Stimulated activated CD4-positive, alpha-beta T cell treated with anti-CD3 and anti-CD28 coated beads, Interleukin-12 subunit alpha, Interleukin-12 subunit beta, amount 100 ng/mL, for 4 hours (primary cell): ENCODE data around the gene RSU1.

ENCODE experiments used
- DNase-seq: peaks from one replicate; pipeline ENCODE4 v3.0.0-alpha.2; 2020

Gene RSU1

DNA sequence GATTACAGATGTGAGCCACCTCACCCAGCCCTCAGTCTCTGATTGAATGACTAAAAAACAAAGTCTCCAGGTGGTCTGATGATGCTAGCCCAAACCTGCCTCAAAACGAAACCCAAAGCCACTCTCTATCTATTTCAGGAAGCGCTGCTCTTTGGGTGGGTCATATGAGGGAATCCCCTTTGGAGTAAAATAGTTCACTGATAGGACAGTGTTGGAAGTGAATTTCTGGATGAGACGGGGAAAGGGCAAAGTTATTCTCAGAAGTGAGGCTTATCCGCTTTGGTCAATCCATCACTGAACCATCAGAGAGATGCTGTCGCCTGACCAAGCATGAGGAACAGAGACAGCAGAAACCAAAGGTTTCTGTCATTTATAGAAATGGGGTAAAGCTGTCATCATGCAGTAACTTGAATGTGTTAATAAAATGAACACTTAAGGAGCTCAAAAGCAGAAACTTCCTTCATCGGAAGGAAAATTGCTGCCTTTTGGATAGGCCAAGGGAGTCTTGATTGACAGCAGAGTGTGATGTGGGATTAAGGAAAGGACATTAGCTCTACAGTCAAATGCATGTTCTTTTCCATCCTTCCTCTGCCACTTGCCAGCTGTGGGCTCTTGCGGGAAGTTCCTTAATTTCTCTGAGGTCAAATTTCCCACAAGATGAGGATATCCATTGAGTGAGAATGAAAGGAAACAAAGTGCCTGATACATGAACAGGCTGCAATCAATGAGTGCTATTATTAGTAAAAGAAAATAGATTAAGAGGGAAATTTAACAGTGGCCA, 230.7 kb downstream of the RSU1 start:
- no peak for DNase-seq

DNA sequence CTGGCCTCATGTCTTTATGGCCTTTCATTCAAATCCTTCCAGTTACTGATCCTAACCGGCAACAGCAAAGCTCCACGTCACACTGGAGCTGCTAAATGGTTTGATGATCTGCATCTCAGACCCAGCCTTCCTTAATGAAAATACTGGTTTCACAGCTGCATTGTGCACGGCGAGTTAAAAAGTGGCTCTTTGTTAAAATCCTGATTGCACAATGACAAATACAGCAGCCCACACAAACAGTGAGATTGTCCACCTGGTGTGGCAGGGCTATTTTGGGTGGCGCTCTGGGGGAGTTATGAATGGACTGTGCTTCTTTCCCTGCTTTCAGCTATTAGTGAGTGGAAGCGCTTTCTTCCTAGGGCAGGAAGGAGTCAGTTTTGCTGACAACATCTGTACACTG, 232.1 kb downstream of the RSU1 start:
- DNase-seq = no peak

DNA sequence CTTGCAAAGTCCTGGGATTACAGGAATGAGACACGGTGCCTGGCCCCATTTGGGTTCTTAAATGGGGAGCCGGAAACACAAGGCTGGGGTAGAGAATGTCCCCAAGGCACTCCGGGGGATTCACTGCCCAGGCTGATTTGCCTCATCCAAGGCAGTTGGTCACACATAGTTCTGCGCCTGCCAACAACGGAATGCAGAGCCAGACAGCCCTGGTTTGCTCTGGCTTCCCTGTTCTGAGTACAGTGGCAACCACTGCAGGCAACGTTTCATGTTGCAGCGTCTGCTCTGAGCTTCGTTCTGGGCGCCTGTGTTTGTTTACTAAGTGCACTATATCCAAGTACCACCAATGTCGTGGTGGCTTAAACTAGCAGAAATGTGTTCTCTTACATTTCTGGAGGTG, 233.8 kb downstream of the RSU1 start:
- DNase-seq = no peak

DNA sequence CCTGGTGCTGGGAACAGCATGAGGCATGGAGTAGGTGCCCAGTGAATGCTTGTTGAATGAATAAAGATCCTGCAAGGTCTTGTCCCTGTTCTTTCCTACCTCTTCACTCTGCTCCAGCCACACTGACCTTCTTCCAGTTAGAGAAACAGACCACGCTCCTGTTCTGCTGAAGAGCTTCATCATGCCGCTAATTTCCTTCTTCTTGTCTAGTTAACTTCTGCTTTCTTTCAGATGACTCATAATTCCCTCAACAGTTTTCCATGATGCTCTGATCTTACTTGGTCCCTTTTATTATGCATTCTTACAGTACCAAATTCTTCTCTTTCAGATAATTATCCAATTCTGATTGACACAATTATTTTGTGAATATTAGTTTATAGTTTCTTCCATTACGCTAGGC, 236.0 kb downstream of the RSU1 start:
- no peak for DNase-seq

DNA sequence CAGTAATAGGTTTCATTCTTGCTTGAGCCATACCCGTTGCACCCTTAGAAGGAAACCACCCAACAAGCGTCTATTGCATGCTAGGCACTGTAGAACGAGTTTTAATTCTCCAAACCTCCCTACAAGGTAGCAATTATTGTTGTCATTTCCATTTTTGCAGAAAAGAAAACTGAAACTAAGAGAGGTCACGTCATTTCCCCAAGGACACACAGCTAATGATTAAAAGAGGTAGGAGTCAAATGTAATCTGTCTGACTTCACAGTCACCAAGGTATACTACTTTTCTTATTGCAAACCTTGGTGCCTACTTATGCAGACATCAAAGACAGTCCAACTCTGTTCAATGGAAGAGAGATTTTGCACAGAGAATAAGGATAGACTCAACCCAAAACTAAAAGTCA, 246.5 kb downstream of the RSU1 start:
- no peak for DNase-seq

DNA sequence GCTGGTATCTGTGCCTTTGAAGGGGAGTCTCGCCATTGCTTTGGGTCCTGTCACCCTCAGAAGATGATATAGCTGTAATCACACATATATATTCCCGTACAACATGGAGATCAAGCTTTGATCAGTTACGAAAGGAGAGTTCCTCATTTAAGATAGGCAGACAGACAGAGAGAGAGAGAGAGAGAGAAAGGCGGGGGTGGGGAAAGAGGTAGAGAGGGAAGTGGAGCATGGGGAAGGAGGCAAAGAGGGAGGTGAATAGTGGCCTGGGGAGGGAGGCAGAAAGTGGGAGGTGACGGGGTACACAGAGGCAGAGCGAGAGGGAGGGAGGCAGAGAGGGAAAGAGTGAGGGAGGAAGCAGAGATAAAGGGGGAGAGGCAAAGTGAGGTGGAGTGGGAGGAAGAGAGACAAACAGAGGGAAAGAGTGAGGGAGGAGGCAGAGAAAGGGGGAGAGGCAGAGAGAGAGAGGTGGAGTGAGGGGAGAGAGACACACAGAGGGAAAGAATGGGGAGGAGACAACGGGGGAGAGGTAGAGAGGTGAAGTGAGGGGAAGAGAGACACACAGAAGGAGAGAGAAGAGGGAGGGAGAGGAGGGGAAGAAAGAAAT, 250.9 kb downstream of the RSU1 start:
- no peak for DNase-seq

DNA sequence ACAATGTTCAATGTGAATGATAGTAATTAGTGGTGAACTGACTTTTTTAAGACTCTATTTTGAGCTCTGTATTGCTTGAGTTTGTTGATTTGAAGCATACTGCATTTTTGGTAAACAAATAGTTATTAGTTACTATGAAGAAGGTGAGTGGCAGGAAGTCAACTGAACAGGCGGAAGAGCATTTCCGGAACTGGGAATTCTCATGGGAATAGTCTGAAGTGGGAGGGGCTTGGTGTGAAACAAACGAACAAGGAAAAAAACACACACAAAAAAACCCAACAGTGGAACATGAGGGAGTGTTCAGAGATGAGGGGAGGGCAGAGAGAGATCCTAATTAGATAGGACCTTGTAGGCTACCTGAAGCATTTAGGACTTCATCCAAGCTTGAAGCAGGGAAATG, 251.6 kb downstream of the RSU1 start:
- no peak for DNase-seq

DNA sequence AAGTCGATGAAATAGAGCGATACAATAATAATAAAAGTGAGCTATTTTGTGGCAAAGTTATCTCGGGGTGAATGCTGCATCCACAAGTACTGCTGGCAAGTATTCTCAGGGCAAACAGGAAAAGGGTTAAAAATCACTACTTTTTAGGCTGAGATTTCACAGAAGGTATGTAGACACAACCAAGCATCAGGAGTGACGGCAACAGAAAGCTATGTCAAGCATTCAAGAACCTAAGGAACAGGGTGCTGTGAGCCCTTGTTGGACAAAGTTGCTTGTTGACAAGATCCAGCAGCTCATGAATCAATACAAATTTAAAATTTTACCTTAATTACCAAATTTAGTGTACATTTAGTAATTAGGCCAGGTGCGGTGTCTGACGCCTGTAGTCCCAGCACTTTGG, 254.3 kb downstream of the RSU1 start:
- no peak for DNase-seq

DNA sequence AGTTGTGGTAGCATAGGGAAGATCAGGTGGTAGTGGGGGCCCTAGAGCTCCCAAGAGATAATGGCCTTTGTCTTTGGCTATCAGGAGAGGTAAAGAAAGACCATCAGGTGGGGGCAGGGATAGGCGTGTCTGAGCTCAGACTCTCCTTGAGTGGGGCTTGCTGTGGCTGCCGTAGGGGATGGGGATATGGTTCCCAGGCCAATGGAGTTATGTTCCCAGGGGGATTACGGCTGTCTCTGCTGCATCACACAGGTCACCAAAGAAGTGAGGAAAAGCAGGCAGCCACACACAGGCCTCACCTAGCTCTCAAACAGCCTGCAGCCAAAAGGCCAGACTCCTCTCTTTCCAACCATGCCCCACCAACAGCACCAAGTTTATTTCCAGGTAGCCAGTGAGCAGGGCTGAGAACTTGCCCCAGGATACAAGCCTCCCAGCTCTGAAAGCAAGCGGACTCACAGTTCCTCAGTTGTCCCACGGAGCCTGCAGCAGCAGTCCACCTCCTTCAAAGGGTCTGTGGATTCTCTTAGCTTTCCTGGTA, 257.9 kb downstream of the RSU1 start:
- DNase-seq = no peak

DNA sequence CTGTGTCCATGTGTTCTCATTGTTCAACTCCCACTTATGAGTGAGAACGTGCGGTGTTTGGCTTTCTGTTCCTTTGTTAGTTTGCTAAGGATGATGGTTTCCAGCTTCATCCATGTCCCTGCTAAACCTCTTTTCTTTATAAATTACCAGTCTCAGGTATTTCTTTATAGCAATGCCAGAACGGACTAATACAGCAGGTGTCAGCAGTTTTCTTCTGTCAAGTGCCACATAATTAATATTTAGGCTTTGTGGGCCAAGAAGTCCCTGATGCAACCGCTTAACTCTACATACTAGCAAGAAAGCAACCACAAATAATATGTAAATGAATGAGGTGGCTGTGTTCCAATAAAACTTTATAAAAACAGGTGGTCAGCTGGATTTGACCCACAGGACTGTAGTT, 269.3 kb downstream of the RSU1 start:
- no peak for DNase-seq

DNA sequence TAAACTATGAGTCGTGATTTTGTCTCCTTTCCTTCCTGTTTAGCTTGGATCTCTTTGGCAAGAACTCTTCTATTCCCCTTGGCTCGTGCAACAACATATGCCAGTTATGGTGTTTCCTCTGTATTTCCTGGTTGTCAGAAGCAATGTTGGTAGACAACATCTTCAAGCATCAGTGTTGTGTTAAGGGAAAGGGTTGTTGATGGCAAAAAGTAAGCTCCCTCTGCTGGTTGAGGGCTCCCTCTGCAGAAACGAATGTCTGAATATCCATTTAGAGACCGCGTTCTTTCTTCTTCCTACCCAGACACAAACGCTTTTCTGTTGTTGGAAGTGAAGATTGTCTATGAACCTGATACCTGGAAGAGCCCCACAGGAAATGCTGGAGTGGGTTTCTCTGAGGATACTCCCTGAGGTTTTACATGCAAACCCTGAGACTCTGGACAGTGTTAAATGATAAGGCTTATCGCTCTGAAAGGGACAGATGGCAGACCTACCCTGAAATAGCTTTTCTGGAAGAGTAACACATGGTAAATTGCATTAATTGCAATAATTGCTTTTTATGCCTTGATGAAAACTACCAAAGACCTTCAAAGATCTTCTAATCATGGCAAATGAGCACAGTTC, 272.0 kb downstream of the RSU1 start:
- DNase-seq = no peak

DNA sequence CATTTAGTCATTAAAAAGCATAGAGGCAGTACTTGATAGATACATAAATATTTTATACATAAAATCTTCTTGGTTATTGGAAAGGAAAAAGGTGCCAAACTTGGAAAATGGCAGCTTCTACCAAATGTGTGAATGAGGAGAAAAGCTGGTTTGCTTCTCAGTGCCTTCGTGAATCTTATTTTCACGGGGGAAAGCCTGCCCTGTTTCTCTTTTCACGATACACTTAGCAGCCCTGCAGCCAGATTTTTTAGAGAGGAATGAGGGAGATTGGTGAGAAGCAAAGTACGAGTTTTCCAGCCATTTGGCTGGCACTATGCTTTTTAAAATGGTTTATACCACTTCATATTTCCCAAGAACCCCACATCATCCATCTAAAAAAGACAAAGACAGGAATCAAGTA, 272.6 kb downstream of the RSU1 start:
- DNase-seq = no peak

DNA sequence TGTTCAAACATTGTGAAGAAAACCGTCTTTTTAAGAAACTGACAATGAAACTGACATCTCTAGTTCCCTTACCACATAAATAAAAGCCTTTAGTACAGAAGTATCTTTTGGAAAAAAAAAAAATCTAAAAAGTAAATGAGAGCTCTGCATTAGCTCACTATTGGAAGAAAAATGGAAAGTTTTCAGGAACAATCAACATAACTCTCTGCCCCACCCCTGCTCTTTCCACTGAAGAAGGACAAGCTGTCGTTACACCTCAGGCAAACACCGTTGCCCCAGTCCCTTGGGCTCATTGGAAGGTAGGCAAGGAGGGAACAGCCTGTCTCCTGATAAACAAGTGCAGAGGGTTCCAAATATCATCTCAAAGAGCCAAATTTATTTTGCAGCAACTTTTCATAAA, 273.1 kb downstream of the RSU1 start:
- DNase-seq = no peak
